A673 (cell line): ENCODE measurements around the gene BPIFB2. TPM values are rescaled to one million over a fixed set of nuclear protein-coding genes. Genes with fewer than 3 reads are reported as not detected.

Experiments used
- Bru-seq: library from RNA; stranded (reverse); fragments of 400-500 nt; gene quantifications from one replicate; lab custom pipeline; 2021; lab: Mats Ljungman, UMichigan
- BruChase-seq, 2 experiments: library from RNA; stranded (reverse); fragments of 400-500 nt; gene quantifications; one replicate each; lab custom pipeline; 2021; lab: Mats Ljungman, UMichigan
- BruUV-seq: library from RNA; stranded (reverse); fragments of 400-500 nt; replicated peaks from 2 replicates; lab custom pipeline; 2021; lab: Mats Ljungman, UMichigan
- CTCF ChIA-PET: fragments of 300-600 bp; sonication (Branson Sonifier 250); formaldehyde crosslinking; loops from one replicate; lab custom pipeline; 2022; ENCODE audit warnings: antibody characterized with exemption; lab: Charles Lee
- POLR2A ChIA-PET: fragments of 300-600 bp; sonication (Branson Sonifier 250); formaldehyde crosslinking; loops from one replicate; lab custom pipeline; 2022; ENCODE audit warnings: antibody characterized with exemption; ENCODE audit not compliant: low non-redundant PET; lab: Charles Lee
- DNase-seq: peaks from one replicate; pipeline ENCODE4 v3.0.0-alpha.2; 2015; ENCODE audit warnings: low spot score
- H3K27ac ChIP-seq: fragments of 200-600 bp; sonication (generic); 2 replicates; pipeline ENCODE4 v1.5.1; 2016; ENCODE audit warnings: mixed run types, low read depth, mild to moderate bottlenecking, mixed read lengths, antibody characterized with exemption, low read length; ENCODE audit not compliant: poor library complexity, severe bottlenecking
- H3K27me3 ChIP-seq: fragments of 200-600 bp; sonication (generic); replicated peaks from 2 replicates; pipeline ENCODE4 v1.6.1; 2017; ENCODE audit warnings: mixed run types, low read depth, mild to moderate bottlenecking, mixed read lengths, antibody characterized with exemption, low read length; ENCODE audit not compliant: insufficient read depth, poor library complexity
- H3K36me3 ChIP-seq: fragments of 200-600 bp; sonication (generic); 2 replicates; pipeline ENCODE4 v1.6.1; 2016; ENCODE audit warnings: mixed run types, mild to moderate bottlenecking, mixed read lengths, antibody characterized with exemption, low read length; ENCODE audit not compliant: insufficient read depth, poor library complexity, severe bottlenecking
- H3K4me1 ChIP-seq: fragments of 200-600 bp; sonication (generic); 2 replicates; pipeline ENCODE4 v1.6.1; 2017; ENCODE audit warnings: mixed run types, mild to moderate bottlenecking, mixed read lengths, antibody characterized with exemption, low read length; ENCODE audit not compliant: insufficient read depth, poor library complexity, severe bottlenecking
- H3K4me3 ChIP-seq: fragments of 200-600 bp; sonication (generic); 2 replicates; pipeline ENCODE4 v1.5.1; 2016; ENCODE audit warnings: low read depth, mixed run types, mild to moderate bottlenecking, mixed read lengths, low read length; ENCODE audit not compliant: poor library complexity, severe bottlenecking
- H3K9me3 ChIP-seq: fragments of 200-600 bp; sonication (generic); 2 replicates; pipeline ENCODE4 v1.6.1; 2016; ENCODE audit warnings: mixed run types, low read depth, mild to moderate bottlenecking, mixed read lengths, antibody characterized with exemption, low read length; ENCODE audit not compliant: poor library complexity, severe bottlenecking
- CTCF ChIP-seq: fragments of 300-800, 200-600 bp; sonication (generic); conservative IDR thresholded peaks from 2 replicates; pipeline ENCODE4 v1.5.1; 2017; ENCODE audit warnings: low read depth, mild to moderate bottlenecking, antibody characterized with exemption, low read length, moderate library complexity, mixed read lengths
- EZH2 ChIP-seq: fragments of 200-600 bp; sonication (generic); IDR thresholded peaks from 2 replicates; pipeline ENCODE4 v1.6.1; 2017; ENCODE audit warnings: borderline replicate concordance, low read depth, mild to moderate bottlenecking, mixed read lengths, antibody characterized with exemption, low read length; ENCODE audit not compliant: poor library complexity, severe bottlenecking
- intact Hi-C: fragments of 100-400 bp; cut with micrococcal nuclease; formaldehyde crosslinking; loops from one replicate; pipeline ENCODE4 v1.10.0; 2022; ENCODE audit not compliant: unreplicated experiment
- long read RNA-seq: library from polyadenylated mRNA; stranded (forward); transcript quantifications from one replicate; pipeline ENCODE4 v2.0.0, GENCODE V29; 2022
- total RNA-seq: library from RNA; stranded (reverse); gene quantifications from 2 replicates; pipeline ENCODE4 v1.2.3, GENCODE V29; 2021

BPIFB2 gene, protein sequence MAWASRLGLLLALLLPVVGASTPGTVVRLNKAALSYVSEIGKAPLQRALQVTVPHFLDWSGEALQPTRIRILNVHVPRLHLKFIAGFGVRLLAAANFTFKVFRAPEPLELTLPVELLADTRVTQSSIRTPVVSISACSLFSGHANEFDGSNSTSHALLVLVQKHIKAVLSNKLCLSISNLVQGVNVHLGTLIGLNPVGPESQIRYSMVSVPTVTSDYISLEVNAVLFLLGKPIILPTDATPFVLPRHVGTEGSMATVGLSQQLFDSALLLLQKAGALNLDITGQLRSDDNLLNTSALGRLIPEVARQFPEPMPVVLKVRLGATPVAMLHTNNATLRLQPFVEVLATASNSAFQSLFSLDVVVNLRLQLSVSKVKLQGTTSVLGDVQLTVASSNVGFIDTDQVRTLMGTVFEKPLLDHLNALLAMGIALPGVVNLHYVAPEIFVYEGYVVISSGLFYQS
- total RNA-seq, result not detected in 2 replicates
- not detected for Bru-seq, nascent RNA
- BruChase-seq, experiment 1, labeled RNA remaining after a 2-hour chase, result not detected
- BruChase-seq, experiment 2, labeled RNA remaining after a 6-hour chase, result not detected
- long read RNA-seq, result 0 reads

- no peak within 1 kb of the TSS for H3K27ac ChIP-seq
- DNase-seq, result no peak
- ChIA-PET POLR2A (no interaction called here), CTCF (no interaction called here)
- H3K9me3 ChIP-seq, result no peaks in the 10 kb centered on the region
- H3K36me3 ChIP-seq, result no peaks in the 10 kb centered on the region
- H3K27me3 ChIP-seq, result peaks cover 21% of the 10 kb centered on the region
- no peak within 1 kb of the TSS for H3K4me3 ChIP-seq
- no TSS peak for BruUV-seq
- TF ChIP-seq CTCF (no peak), EZH2 (no peak)
- H3K4me1 ChIP-seq, result no peaks in the 10 kb centered on the region
- intact Hi-C loops, result no loop called here
These were observed at the start of gene BPIFB2 for GRCh38 chr20:33007376-33008335. BPIFB2 (plus strand) TSS chr20:33007704; CDS start chr20:33008575, 871 bp downstream.

- intact Hi-C loops, result no loop called here
- CTCF ChIA-PET, result no interaction called here
These were observed 48.9 kb upstream of the BPIFB2 start for GRCh38 chr20:32958574-32958973.

More at GRCh38 chr20:32958574-32958973, 48.9 kb upstream of the BPIFB2 start:
- Histone ChIP-seq H3K4me3 (no peak overlapping the region), H3K27me3 (no peaks in the 10 kb centered on the region), H3K36me3 (no peaks in the 10 kb centered on the region), H3K9me3 (peaks cover 10% of the 10 kb centered on the region), H3K4me1 (no peaks in the 10 kb centered on the region), H3K27ac (no peak overlapping the region)
- TF ChIP-seq CTCF (no peak), EZH2 (no peak)
- POLR2A ChIA-PET, result no interaction called here
- DNase-seq, result no peak
- BruUV-seq, result no TSS peak
